HG02870 (cell line): ENCODE measurements around the gene APOA1.

Experiments
- ATAC-seq: cut with Tn5 transposase; IDR thresholded peaks from one replicate; pipeline ENCODE4 v1.9.1; 2021; ENCODE audit warnings: mild to moderate bottlenecking, moderate library complexity; ENCODE audit not compliant: unreplicated experiment

Gene APOA1

DNA sequence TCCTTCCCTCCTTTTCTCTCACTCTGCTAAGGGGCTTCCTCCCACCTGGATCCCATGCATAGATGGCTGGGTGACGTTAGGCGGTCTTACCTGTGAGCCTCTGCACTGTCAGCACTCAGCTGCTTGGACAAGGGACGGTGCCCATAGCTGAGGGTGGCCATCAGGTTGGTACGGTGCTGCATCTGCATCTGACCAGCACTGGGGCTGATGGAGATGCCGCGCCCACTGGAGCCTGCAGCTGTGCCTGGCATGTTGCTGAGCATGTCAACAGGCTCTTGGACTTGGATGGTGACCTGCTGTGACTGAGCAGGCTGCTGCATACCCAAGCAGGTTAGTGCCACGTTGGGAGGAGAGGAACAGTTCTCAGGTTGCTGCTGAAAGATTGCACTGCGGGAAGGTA is 21.8 kb upstream of the APOA1 start:
- ATAC-seq = no peak

DNA sequence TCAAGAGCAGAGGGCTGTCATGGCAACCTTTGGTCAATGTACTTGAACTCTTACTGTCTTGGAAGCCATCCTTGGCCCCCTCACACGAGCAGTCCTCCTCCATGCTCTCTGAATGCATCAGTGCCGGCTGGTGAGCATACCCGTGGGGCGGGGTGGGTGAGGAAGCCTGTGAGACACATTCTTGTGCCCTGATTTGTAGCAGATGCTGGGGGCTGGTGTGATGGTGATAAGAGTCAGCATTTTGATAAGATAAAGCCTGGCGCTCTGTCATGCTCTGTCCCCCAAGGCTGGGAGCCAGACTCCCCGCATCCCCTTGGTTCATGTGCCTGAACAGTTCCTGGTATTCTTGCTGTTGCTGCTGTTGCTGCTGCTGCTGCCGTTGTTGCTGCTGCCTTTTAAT is 20.5 kb upstream of the APOA1 start:
- no peak for ATAC-seq

DNA sequence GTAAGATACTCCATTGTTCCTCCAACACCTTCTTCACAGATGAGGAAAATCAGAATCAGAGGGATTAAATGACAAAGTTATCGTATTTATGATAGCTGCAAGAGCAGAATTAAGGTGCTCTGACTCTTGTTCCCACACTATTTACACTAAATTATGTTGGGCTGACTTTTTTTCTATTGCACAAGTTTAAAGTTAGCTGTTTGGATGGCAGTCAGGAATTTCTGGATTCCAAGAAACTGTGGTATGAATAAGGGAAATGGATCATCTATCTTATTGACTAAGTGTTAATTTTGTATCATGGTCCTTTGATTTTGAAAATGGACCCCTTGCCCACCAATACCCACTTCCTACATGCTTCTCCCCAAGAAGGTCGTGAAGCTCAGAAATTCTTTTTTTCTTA is 19.9 kb upstream of the APOA1 start:
- no peak for ATAC-seq

DNA sequence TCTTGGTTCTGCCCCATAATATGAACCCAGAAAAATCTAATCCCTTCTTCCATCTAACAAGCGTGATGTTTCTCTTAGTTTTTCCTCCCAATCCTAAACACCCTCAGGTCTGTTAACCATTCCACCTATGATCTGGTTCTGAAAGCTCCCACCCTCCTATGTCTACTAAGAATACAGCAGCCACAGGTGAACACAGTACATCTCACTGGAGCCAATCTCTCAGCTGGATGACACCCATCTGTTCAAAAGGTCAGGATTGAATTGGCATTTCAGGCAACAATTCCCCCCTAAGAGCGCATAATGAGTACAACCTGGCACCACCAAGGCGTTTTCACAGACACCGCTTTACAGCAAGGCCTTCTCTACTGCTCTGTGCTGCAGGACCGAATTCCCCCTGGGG is 19.0 kb upstream of the APOA1 start:
- no peak for ATAC-seq

DNA sequence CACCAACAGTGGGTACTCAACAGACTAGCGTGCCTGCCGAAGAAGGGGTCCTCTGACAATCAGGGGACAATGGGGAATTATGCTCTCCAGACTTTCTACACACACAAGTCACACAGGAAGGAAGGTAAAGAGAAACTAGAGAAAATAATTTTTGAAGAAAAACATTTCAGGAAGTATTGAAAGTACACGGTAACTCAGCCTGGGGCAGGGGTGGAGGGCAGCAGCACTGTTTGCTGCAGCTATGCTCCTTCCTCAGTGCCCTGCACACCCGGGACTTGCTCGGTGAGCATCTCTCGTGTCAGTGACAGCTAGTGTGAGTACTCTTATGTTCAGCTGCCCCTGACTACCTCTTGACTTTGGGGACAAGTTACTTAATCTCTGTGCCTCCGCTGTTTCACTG is 18.0 kb upstream of the APOA1 start:
- no peak for ATAC-seq

DNA sequence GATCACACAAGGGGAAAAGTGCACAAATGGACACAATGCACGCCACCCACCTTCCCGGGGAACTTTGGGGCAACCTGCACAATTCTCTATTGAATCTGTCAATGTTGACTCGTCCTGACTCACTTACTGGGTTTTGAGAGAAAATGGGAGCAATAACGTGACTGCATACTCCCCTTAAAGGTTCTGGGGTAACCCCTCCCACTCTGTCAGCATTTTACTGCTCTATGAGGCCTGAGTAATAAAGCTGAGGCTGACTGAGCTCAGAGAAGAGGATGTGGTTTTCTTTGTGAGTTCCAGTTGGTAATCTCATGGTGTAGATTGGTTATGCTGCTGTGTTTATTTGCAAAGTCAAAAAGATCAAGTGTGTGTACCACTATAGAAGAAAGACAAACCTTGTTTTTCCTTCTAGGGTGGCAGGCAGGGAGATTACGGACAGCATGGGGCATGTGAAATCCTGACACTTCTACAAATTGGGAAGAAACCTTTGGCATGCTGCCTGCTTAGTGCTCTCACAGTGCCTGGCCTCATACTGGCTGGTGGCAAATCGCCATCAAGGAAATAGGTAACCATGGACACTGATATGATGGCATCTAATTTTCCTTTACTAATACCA is 16.1 kb upstream of the APOA1 start:
- peak; percentile 96 for ATAC-seq

DNA sequence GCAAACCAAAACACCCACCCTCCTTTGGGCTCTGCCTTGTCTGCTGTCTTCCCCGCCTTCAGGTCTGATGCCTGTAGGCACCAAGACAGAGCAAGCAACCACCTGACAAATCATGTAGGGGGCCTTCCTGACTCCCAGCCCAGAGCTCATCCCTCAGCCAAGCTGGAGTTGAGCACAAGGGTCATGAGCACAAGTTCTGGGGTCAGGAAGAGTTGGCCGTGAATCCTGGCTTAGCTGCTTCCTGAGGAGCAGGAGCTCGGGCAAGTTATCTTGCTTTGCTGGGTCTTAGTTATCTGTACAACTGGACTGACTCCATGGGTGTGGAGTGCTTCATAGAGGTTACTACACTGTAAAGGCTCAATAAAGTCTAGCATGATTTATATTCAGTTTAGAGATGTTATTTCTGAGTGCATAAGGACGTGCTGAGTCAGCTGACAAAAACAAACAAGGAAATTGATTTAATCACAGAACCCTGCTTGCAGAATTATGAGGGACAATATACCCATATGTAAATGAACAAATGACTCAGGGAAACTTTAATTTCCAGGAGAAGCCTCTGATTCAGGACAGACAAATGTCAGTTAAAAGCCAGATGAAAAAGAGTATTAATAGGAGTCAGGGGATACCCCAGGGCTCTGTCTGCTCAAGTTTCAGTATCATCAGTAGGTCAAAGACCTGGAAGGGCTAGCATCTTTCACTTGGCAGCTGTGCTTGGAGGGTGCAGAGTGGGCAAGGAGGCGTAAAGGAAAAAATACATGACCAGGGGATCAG is 15.0 kb upstream of the APOA1 start:
- ATAC-seq = no peak

DNA sequence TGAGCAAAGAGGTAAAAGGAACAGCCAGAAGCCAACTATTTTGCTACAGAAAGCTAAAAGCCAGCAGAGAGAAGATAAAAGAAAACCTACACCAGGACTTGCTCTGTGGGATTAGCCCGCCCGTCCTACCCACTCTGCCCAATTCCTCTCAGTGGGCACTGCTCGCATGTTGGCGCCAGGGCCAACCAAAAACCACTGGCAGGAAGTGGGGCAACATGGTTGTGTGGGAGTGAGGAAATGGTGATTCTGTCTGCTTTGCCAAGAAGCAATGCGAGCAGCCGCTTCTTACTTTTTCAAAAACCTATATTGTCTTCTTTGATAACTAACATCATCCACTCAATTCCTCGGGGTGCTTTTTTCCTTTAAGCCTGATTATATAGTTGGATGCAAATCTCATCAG is 14.2 kb upstream of the APOA1 start:
- no peak for ATAC-seq

DNA sequence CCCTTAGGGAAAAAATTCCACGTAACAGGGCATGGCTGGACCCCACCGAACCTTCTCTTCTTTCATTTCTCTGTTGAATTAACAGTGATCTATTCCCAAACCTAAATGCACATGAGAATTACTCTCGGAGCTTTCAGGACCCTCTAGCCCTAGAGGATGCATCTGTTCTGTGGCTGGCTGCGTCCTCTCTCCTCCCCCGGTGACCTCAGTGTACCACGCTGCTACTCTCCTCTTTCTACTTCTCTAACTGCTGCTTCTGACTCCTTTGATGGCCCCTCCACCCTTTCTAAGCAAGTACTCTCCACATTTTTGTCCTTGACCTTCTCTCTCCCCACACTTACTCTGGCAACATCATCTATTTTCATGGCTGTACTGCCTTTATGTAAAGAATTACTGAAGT is 12.1 kb upstream of the APOA1 start:
- no peak for ATAC-seq

DNA sequence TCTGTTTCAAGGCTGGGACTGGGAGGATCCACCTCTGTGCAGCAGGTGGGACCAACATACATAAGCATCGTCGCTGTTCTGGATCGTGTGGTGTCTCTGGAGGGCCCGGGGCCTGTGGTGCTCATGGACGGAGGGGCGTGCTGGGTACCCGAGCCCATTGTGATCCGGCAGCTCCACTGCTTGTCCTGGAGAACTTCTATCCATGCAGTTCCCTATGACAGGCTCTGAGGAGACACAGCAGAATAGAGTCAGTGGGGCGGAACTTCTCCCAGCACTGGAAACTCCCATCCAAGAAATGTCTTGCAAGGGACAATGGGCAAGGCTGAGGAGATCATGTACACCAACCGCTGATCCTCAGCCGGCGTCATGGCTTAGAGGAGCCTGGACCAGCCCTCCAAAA is 11.6 kb upstream of the APOA1 start:
- ATAC-seq = no peak

DNA sequence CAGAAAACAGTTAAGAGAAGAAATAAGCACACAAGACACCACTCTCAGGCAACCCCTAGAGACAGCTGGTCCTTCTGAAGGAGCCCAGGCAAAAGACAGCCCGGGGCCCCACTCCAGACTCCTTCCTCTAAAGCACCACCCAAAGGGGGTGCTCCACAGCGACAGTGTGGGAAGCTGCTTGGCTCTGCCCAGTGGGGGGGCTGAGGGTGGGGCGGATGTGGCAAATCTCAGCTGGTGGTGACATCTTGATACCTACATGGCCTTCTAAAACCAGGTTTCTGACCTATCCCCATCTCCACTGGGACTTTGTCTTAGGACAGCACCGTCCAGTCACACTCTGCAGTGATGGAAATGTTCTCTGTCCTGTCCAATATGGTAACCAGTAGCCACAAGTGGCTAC is 10.2 kb upstream of the APOA1 start:
- ATAC-seq = no peak

DNA sequence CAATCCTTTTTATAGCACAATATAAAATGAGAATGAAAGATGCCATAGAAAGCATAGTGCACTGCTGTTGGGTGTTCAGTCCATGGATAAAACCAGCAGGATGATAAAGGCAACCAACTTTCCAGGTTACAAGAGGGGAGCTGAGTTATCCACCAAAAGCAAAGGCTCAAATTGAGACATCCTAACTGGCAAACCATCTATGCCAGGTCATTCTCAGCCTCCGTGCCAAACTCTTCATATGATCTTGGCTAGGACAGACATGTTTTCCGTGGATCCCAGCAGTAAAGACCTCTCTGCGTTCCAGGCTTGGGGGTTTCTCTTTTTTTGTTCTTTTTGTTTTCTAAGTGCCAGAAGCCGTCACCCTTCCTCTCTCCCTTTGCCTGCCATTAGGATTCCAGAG is 7.3 kb upstream of the APOA1 start:
- no peak for ATAC-seq

DNA sequence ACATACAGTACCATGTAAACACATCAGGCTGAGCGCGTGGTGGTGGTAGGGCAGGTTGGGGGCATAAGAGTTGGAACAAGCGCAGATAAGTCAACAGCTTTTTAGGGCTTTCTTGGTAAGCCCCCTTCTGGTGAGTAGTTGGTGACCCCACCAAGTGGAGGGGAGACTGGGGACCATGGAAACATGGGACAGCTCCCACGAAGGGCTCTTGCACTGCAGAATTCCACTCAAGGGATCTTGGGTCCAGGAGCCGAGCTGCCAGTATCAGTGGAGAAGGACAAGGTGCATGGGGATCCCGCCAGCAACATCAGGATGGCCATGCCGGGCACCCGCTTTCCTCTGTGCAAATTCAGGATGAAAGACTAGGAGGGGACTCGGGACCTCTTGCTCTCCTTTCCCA is 6.2 kb upstream of the APOA1 start:
- no peak for ATAC-seq

DNA sequence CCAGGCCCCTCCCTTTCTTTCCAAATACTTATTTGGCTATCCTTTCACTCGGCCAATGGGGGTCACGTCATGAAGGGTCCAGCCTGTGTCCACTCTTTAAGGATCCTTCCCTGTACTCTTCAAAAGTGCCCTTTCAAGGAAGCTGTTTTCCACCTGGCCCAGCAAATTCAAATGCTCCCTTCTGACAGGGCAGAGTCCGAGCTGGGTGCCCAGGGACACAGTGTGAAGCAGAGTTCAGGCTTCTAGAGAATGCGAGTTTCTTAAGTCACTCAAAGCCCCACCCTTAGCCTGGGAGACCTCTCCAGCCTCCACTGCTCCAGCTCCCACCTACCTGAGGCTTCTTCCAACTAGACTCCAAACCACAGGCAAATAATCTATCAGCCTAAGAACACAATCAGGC is 5.5 kb upstream of the APOA1 start:
- no peak for ATAC-seq

DNA sequence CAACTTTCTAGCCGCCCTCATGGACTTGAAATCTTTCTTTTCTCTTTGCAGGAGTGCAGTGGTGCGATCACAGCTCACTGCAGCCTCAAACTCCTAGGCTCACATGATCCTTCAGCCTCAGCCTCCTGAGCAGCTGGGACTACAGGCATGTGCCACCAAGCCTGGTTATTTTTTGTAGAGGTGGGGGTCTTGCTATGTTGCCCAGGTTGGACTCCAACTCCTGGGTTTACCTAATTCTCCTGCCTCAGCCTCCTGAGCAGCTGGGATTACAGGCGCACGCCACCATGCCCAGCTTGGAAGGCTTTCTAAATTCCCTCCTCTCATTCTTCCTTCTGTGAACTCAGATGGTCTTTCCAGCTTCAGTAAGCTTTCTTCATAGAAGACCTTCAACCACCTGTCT is 4.7 kb upstream of the APOA1 start:
- ATAC-seq = no peak

DNA sequence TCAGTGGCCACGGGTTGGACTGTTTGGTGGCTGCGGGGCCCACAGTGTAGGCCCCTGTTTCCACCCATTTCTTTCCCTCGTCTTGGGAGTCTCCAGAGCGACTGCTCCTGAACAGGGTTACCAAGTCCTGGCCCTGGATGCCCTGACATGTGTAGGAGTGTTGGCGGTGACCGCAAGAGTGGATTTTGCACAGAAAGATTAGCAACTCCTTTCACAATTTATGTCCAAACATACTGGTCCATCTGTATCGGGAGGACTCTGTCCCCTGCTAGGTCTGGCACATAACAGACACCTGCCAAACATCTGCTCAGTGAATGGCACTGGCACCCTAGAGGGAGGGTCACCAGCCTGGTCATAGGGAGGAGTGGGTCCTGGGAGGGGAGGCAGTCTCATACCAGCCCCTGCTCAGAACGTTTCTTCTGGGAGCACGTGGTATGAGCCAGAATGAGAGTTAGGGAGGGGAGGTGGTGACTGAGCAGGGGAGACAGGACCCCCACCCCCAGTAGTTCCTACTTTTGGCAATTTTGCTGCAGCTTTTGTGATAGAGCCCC is 3.4 kb upstream of the APOA1 start:
- no peak for ATAC-seq

DNA sequence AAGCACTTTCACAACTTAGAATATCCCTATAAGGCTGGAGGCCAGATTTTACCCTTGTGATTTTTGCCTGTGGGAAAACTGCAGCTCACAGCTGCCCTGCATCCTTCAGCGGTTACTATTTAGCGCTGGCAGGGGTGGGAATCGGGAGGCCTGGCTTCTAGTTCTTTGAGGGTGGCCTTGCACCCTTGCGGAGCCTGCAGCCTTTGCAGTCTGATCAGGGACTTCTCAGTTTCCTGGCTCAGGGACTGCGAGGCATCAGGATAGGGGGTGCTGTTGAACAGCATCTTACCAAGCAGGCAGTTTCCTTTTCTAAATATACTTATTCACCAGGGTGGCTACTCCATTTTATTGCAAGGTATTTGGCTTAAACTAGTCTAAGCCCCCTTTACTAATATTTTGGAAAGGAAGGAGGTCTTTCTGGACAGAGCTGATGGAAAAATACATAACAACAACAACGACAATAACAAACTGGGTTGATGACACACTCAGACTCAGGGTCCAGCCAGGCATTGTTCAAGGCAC is 2.9 kb upstream of the APOA1 start:
- ATAC-seq = no peak

DNA sequence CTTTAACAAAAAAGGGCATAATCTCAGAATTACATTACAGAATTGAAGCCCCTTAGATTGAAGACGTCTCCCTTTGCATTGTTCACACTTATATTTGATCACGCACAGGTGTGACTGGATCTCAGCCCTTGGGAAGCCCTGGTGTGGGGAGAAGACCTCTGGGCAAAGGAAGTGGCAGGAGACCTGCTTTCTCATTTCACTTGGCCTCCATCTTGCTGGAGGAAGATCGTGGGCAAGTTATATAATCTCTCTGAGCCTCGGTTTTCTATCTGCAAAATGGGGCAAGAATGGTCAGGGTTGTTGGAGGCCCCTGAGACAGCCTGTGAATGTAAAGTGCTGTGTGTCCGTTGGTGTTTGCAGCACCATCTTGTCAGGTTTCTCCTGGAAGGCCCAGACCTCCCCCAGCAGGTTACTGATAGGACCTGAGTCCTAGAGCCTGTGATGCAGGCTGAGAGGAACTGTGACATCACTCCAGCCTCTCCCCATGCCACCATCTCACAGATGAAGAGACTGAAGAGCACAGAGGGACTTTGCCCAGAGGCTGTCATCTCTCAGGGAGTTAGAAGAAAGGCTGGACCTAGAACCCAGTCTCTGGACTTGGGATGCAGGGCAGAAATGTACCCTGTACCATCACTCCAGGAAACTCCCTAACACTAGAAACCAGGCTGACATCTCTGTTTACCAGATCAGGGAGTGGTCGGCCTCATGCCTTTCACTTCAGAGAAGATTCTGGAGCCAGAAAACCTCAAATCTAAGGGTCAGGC is 1.1 kb upstream of the APOA1 start:
- ATAC-seq = no peak

DNA sequence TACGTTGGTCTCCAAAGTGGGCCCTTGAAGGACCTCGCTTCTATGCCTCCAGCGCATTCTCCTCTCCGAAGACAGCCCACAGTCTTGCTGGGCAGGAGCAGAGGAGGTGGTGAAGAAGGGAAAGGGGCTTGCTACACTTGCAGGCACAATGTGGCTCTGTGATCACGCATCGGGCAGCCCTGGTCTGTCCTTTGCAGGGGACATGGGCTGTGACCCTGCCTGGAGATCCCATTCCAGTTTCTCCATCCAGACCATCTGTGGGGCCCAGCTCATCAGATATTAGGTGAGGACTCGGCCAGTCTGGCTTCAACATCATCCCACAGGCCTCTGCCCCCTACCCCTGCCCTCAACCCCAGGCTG is 810 bp downstream of the APOA1 start:
- no peak for ATAC-seq

DNA sequence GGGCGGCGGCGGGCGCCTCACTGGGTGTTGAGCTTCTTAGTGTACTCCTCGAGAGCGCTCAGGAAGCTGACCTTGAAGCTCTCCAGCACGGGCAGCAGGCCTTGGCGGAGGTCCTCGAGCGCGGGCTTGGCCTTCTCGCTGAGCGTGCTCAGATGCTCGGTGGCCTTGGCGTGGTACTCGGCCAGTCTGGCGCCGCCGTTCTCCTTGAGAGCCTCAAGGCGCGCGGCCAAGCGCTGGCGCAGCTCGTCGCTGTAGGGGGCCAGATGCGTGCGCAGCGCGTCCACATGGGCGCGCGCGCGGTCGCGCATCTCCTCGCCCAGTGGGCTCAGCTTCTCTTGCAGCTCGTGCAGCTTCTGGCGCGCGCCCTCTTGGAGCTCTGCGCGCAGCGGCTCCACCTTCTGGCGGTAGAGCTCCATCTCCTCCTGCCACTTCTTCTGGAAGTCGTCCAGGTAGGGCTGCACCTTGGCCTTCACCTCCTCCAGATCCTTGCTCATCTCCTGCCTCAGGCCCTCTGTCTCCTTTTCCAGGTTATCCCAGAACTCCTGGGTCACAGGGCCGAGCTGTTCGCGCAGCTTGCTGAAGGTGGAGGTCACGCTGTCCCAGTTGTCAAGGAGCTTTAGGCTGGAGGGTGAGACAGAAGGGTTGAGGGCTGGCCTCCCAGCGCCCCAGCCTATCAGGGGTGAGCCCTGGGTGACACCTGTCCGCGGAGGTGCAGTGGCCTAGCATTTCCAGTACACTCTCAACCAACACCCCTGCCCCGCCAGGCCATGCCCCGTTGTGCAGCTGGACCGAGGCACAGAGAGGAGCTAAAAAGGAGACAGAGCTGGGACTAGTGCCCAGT is 1.4 kb downstream of the APOA1 start:
- peak; percentile 63 for ATAC-seq
